ENCODE measurements around the gene TANK.

- TF ChIP-seq EZH2 (IDR thresholded peaks at IDR 0.05) (no peak), POLR2AphosphoS5 (IDR thresholded peaks at IDR 0.05; ENCODE audit: borderline replicate concordance, low read depth, low read length) (no peak)
These were observed 29.9 kb upstream of the TANK start for GRCh38 chr2:161130354-161130753.

Data from SK-N-MC (cell line).